ENCODE measurements around the gene TENM3.

TENM3 gene

DNA sequence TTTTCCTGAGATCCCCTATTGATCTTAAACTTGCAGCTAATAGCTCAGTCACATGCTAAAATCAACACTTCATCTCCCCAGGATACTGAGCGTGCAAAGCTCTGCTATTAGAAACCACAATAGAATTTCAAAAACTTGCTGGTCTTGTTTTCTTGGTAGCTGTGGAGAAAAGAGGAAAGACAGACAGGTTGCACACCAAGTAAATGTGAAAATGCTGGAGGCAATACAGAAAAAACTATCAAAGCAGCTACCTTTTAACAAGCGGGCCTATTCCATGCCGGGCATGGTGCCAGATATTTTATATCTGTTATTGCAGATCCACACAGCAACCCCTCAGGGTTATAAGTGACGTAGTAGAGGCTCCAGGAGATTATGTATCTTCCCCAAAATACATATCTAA lies 502.0 kb downstream of the TENM3 start:
- no peak for DNase-seq (ENCODE audit: low spot score)

DNA sequence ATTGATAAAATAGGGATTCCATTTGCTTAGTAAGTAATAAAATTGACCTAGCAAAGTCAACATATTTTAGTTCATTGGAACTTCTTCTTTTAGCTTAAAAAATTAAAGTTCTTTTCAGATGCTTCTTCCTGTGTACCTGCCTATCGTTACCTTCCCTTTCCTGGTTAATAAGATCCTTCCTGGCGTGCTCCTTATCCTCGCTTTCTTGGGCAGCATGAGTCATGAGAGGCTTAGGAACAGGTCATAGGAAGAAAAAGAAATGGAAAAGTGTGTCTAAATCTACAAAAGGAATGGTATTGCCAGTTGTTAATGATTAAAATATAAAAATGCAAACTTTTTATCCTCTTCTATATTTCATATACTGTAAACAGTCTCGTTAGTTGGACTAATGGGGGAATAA lies 503.7 kb downstream of the TENM3 start:
- DNase-seq (ENCODE audit: low spot score): no peak

DNA sequence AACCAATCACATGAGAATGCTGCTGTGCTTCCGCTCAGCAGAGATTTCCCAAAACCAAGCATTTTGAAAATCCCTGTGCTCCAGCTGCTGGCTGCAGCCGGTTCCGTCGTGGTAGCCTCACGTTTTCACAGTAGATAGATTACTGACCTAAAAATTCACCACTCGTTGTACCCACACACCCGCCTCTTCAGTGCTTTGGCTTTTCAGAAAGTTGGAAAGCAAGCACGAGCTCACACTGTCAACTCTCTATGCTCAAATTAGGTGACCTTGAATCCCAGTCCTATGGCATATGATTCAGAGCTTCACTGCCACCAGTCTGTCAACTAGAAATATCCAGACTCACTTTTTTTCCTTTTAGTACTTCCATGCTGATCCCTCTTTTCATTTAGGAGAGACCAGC lies 505.1 kb downstream of the TENM3 start:
- no peak for DNase-seq (ENCODE audit: low spot score)

DNA sequence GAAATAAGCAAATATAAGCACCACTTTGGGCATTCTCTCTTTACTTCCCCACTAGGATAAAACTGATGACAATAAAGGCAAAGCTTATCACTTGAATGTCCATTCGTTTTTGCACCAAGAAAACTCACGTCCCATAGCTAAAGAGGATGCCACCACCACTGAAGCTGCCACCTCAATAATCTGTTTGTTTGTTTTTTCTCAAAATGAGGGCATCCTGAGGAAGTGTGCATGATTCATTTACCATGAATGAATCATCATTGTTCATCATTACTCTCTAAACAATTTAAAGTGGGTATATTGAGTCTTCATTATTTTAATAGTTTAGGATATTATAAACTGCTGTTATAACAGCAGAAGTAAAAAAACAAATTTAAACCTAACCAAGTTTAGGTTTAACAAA lies 505.7 kb downstream of the TENM3 start:
- no peak for DNase-seq (ENCODE audit: low spot score)

DNA sequence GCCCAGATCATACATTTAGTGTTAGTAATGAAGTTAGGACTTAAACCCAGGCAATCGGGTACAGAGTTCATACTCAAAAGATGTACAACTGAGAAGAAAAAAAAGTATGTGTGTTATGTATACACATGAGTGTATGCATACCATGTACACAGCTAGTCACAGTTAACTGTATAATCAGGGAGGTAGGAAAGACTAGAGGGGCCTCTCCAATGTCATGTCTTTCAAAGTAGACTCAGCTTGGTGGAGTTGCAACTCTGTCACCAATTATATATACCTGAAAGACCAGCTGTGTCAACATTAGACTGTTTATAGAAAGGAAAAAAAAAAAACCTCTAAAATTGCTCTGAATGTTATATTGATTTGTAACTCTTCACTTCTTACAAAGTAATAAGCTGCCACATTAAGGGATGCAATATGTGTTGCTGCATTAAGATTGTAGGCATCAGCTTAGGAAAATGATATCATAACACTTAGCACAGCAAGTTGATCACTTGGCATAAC lies 506.5 kb downstream of the TENM3 start:
- no peak for DNase-seq (ENCODE audit: low spot score)

DNA sequence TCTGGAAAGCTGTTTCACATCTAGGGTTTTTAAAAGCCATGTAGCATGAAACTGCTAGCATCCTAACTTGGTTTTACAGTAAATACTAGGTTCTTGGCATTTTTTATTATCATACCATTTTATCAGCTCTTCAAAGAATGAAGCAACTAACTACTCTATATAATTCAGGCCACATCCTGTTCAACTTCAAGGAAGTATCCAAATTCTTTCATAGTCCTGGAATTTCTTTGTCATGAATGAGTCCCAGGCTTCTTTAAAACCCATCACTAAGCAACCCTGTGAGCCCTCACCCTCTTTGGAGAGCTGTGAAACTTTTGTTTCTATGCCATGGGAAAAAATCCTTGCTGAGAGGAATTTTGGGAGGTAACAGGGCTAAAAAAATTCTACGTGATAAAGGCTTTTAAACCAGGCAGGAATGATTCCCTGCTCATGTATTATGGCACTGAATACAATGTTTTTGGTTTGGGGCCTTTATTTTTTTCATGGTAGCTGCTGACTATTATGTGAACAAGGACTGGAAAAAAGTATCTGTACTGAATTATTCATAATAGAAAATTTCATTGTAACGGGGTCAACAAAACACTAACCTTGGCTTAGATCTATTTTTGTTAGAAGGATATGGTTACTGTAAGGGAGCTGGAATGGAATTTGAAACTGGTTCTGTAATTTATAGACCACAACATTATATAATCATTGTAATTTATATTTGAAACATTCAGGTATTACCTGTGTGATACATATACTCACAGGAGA lies 509.1 kb downstream of the TENM3 start:
- DNase-seq (ENCODE audit: low spot score): no peak

DNA sequence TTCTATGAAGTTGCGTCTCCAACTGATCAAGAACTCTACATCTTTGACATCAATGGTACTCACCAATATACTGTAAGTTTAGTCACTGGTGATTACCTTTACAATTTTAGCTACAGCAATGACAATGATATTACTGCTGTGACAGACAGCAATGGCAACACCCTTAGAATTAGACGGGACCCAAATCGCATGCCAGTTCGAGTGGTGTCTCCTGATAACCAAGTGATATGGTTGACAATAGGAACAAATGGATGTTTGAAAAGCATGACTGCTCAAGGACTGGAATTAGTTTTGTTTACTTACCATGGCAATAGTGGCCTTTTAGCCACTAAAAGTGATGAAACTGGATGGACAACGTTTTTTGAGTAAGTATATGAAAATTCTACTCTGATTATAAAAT lies 511.7 kb downstream of the TENM3 start:
- no peak for DNase-seq (ENCODE audit: low spot score)

DNA sequence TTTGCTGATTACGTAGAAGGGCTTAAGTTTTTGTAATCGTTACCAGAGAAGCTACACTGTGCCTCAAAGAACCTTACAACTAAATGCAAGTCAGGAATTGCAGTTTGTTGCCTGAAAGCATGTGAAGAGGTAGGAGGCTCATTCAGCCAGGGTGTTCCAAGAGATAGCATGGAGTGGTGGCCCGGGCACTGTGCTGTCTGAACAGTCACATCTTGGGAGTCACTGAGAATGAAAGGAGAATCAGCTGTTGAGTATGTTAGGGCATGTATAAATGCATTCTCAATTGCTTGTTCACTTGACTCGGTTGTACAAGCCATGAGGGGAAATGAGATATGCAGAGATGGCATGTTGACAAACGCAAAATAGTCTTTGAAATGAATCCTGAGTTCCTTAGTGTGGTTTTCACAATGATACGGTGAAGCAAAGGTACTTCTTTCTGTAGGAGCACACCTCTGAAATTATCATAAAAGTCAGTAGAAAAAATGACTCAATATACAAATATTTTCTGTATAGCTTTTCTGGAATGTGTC lies 513.0 kb downstream of the TENM3 start:
- DNase-seq (ENCODE audit: low spot score): no peak

DNA sequence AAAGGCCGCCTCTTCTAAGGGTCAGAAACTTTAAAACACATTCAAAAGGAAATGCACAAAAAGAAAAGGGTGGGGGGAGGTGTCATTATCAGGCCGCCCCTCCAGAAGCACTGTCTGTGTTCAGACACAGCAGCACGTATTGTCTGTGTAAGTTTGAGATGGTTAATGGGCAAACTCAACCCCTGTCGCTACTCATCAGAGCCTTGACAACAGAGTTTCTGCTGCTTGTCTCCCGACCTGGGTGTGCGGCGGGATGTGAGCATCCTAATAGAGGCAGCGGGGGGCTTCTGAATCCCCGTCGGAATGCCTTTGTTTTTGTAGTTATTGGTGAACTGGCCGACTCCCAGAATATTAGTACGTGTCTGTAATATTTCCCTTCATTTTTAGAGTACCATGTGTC lies 515.1 kb downstream of the TENM3 start:
- no peak for DNase-seq (ENCODE audit: low spot score)

DNA sequence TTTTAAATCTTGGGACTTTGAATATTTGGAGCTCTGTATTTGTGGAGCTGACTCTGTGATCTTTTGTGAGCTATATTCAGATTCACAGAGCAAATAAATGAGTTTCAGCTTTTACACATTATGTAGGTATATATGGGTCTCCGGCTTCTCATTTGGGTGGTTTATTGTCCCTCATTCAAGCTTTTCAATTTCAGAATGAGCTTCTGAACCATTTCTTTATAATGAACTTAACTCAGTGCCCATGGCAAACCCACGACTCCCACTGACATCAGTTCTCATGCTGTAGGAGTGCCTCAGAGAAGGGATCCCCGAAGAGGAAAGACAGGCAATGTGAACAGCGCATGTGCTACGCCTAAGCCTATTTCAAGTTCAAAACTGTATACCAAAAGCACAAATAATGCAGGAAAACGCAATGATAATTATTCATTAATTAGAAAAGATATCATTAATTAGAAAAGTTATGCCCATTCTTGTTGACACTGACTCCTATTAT lies 517.4 kb downstream of the TENM3 start:
- DNase-seq (ENCODE audit: low spot score): no peak

DNA sequence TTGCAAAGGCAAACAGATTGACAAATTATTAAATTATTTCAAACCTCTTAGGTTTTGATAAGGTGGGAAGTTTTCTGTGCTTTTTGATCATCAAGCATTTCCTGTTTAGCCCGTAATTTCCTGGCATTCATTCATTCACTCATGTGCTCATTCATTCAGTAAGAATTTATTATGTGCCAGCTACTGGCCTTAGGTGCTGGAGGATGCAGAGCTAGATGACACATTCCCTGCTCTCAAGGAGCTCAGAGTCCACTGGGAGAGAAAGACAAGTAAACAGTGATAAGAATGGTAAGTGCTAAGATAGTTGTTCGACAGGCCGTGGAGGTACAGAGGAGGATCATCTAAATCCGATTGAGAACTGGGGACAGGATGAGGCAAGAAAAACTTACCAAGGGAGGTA lies 520.9 kb downstream of the TENM3 start:
- DNase-seq (ENCODE audit: low spot score): no peak

DNA sequence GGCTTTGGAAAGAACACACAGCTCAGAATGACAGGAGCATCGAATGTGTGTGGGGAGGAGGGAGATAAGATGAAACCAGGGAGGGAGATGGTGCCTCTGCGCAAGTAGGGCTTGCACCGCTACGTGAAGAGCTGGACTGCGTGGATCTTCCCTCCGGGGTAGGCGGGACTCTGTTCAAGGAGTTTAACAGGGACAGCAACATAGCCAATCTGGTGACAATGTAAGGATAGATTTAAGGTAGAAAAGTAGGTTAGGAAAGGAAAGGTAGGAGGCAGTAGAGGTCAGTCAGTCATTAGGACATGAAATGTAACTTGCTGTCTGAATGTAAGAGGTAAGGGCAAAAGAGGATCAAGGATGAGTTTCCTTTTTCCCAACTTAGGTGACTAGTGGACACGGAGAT lies 521.4 kb downstream of the TENM3 start:
- no peak for DNase-seq (ENCODE audit: low spot score)

DNA sequence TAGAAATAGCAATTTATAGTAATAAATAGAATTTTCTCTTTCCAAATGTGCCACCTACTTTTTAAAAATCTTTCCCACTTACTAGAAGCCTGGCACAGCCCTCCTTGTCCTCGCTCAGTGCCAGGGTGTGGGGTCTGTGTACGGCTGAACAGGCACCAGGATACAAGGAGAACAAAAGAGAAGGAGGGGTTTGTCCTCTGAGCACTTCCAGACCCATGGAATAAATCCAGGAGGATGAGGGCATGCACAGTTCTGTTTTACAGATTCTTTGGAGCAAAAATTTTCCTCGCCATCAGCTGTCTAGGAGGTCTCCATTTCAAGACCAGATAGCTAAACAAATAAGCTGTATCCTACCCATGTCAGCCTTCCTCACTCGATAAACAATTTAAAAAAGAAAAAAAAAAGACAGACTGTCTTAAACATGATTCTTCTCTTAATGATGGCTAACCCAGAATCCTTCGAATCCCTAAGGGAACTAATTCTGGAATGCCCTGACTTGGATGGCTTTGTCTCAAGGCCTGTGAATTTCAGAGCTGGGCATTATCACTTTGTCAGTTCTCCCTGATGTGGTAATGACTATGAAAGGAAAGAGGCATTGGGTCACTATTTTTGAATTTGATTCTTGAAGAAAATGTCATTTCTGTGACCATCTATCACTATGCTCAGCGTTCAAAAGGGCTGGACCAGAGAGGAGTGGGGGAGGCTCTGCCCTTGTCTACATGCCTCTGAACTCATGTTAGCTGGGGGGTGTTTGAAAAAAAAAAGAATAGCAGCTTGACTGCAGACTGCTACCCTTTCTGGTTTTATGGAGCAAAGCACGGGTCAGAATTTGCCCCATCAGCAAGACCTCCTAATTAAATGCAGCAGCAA lies 523.0 kb downstream of the TENM3 start:
- DNase-seq (ENCODE audit: low spot score): no peak

DNA sequence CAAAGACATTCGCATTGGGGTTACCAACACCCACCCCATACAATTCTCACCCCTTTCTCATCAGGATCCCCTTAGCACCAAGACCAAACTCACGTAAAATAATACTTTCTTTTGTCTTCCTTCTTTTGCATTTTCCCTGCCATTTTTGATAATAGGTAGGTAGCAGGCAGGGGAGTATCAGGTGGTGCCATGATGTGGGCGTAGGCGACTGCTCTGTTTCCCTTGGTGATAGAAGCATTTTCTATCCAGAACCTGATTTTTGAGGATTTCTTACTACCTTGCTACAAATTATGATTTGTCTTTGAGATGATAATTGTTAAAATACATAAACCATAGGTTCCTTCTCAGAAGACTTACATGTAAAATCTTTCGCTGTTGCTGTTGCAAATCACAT lies 523.7 kb downstream of the TENM3 start:
- DNase-seq (ENCODE audit: low spot score): no peak

DNA sequence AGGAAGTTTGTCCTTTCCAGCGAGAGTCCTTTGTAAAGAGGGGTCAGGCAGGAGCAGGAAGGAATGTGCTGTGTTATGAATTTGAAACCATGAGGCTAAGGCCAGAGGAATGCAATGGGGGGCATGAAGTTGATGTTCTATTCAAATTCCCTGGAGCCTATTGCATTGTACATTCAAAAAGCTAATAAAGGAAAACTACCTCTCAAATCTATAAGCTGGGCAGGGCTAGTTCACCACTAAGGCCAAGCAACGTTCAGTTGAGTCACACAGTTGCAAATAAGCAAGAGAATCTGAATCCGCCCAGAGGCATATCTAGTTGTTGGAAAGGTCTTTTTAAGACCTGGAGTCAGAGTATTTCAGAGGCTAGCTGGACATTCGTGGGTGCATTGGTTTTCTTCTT lies 525.6 kb downstream of the TENM3 start:
- no peak for DNase-seq (ENCODE audit: low spot score)

DNA sequence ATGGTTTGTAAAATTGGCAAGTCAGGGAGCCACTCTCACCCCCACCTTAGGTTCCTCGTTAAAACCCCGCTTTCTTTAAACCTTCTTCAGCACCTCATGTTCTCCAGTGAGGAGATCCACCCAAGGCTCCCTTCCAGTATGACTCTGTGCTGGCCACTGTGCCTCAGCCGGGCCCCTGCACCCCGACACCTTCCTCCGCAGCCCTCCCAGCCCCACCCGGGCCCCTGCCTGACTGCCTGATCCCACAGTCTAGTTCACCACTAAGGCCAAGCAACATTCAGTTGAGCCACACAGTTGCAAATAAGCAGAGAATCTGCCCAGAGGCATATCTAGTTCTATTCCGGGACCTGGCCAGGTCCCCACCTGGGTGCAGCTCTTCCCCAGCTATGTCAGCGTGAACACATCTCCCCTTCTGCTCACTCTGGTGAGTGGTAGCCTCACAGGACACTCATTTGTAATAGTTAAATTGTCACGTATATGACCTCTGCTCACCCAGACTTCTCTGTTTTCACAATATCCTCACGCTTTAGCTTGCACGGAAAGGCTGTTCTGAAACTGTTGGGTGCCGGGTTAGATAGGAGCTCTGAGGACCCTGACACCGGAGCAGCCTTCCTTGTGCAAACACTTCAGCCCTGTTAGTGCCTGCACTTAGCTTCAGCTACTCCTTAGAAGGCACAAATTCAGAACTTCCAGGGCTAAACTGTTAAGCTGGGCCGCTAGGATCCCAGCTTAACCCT lies 527.2 kb downstream of the TENM3 start:
- DNase-seq (ENCODE audit: low spot score): no peak

DNA sequence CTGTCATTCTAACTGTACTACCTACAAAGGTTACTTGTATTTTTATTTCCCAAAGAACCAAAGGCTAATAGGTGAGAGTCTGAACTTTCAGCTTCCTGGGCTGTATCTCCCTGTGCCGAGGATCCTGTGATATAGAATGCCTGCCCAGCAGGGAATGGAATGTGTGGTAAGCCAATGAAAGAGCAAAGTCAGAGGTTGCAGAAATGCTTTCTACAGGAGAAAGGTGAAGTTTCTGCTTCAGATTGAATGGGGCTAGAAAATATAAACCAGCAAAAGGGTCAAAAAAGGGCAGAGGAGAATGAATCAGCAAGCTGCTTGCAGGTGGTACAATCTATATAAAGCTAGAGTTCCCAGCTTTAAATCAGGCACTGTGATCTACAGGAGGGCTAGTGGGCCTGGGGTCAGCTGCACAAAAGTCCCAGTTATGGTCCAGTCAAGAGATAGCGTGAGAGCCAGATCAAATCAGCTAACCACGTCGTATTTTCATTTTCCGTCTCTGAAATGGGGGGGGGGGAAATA lies 527.9 kb downstream of the TENM3 start:
- no peak for DNase-seq (ENCODE audit: low spot score)

DNA sequence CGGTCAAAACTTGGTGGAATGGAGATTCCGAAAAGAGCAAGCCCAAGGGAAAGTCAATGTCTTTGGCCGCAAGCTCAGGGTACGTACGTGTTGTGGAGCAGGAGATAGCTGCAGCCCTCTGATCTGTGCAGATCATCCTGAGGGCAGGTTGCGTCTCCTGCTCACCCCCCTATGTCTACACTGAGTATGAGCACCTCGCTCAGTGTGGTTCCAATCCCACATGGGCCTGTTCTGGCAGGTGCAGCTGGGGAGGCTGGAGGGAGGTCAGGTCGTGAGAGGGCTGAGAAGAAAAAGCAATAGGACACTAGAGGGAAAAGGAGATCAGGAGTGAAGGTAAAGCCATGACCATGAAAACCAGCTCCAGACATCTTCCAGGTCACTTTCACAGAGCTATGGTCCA lies 531.9 kb downstream of the TENM3 start:
- DNase-seq (ENCODE audit: low spot score): no peak

DNA sequence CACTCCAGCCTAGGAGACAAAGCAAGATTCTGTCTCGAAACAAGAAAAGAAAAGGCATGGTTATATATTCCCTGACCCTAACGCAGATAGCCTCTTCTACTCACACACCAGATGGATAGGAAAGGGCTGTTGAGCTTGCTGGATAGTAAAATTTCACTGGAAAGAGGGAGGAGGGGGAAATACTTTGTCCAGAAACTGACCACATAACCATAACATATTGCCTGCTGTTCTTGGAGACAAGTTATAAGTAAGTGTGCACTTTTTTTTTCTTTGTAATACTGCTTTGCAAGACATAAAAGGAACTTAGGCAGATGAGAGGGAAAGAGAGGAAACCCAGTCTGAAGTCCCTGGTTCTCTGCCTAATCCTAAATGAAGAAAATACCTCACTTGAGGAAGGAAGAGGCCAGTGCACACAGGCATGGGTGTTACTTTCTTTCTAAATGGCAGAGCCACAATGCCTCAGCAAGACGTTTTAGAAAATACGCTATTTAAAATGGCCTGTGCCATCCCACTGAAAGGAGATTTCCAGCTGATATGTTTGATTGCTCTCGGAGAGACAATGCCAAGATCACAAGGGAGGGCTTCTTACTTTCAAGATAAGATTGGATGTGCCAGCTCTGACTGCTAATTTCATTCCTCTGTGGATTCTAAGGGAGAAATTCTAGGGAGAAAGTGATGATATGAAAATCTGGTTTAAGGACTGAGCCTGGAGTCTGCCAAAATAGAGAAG lies 533.3 kb downstream of the TENM3 start:
- DNase-seq (ENCODE audit: low spot score): no peak

DNA sequence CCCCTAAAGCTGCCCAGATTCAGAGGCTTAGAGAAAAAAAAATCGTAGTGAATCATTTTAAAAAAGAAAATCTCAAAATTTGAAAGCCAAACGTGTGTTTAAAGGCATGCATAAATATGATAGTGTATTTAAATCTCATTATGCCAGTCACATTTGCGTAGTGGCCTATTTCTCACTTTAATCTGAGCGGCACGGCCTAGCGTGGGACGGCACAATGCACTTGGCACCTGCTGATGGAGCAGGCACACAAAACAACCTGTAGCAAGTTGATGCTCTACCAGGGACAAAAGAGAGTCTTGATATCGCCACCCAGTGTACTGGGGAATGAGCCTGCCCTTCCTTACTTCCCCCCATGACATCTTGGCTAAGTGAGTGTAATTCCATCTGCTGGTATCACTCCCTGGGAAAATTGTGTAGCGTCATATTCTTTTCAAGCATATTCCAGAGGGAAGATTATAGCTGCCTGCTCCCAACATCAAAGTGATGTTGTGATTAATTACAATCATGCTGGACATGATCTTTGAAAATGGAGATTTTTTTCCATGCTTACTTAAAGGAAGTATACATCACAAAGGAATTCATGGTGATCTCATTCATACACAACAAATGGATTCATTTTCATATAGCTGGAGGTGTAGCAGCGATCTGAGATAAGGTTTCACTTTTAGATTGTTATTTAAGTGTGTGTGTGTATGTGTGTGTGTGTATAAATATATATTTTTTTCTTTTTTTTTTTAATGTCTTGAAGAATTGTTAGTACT lies 535.2 kb downstream of the TENM3 start:
- DNase-seq (ENCODE audit: low spot score): no peak

DNA sequence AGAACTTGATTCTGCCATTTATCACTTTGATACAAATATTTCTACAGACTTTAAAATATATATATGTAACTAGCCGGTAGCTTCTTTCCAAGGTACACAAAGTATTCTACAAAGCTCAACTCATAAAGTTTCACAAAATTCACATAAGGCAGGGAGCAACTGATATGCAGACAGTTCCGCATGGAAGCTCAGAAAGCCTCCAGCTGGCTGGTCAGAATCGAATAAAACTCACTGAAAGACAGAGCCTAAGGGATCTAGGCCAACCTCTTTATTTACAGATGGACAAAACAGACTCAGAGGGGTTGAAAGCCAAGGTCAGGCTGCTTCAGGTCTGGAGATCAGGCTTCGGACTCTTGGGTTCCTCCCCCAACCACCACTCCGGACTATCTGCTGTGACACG lies 543.8 kb downstream of the TENM3 start:
- DNase-seq (ENCODE audit: low spot score): no peak

Measured in HuH-7 (cell line).